ENCODE results near the gene CBLB. TPM values are rescaled to one million over a fixed set of nuclear protein-coding genes. Genes with fewer than 3 reads are reported as not detected.

Gene CBLB
- total RNA-seq, 4 donors from 2014 or later, result 94.7 to 205 (median 126) TPM

GRCh38 chr3:105785803-105786202 lies 83.0 kb downstream of the CBLB start:
- no peak for TF ChIP-seq CTCF (IDR thresholded peaks at IDR 0.05)
- DNase-seq (ENCODE audit: low spot score), result no peak
- ATAC-seq (ENCODE audit: low FRiP score), result no peak

- ATAC-seq (ENCODE audit: low FRiP score), result no peak
- no peak for DNase-seq (ENCODE audit: low spot score)
- TF ChIP-seq CTCF (IDR thresholded peaks at IDR 0.05), result no peak
Measured at GRCh38 chr3:105783631-105784030, 85.2 kb downstream of the CBLB start.

- DNase-seq (ENCODE audit: low spot score) (no peak), ATAC-seq (ENCODE audit: low FRiP score) (no peak)
- TF ChIP-seq CTCF (IDR thresholded peaks at IDR 0.05), result no peak
Measured at GRCh38 chr3:105781871-105782270, 86.9 kb downstream of the CBLB start.

GRCh38 chr3:105780107-105780506 lies 88.7 kb downstream of the CBLB start:
- DNase-seq (ENCODE audit: low spot score) (no peak), ATAC-seq (ENCODE audit: low FRiP score) (no peak)
- no peak for TF ChIP-seq CTCF (IDR thresholded peaks at IDR 0.05)

GRCh38 chr3:105775368-105775767 lies 93.4 kb downstream of the CBLB start:
- DNase-seq (ENCODE audit: low spot score) (no peak), ATAC-seq (ENCODE audit: low FRiP score) (no peak)
- no peak for TF ChIP-seq CTCF (IDR thresholded peaks at IDR 0.05)

- DNase-seq (ENCODE audit: low spot score) (no peak), ATAC-seq (ENCODE audit: low FRiP score) (no peak)
- TF ChIP-seq CTCF (IDR thresholded peaks at IDR 0.05), result no peak
Measured at GRCh38 chr3:105774444-105775180, 94.2 kb downstream of the CBLB start.

- TF ChIP-seq CTCF (IDR thresholded peaks at IDR 0.05), result no peak
- no peak for DNase-seq (ENCODE audit: low spot score)
- ATAC-seq (ENCODE audit: low FRiP score), result no peak
Measured at GRCh38 chr3:105773291-105773690, 95.5 kb downstream of the CBLB start.
